ENCODE measurements around the gene PDE6A.
"Not testable (repeated sequence)": the region's sequence is repeated elsewhere in the genome, so short reads cannot be mapped to it uniquely, and the experiment has no call there.

PDE6A gene

GRCh38 chr5:149883550-149883949 lies 61.0 kb downstream of the PDE6A start:
- no peak for DNase-seq (ENCODE audit: low spot score)
- TF ChIP-seq, protein P1, sequence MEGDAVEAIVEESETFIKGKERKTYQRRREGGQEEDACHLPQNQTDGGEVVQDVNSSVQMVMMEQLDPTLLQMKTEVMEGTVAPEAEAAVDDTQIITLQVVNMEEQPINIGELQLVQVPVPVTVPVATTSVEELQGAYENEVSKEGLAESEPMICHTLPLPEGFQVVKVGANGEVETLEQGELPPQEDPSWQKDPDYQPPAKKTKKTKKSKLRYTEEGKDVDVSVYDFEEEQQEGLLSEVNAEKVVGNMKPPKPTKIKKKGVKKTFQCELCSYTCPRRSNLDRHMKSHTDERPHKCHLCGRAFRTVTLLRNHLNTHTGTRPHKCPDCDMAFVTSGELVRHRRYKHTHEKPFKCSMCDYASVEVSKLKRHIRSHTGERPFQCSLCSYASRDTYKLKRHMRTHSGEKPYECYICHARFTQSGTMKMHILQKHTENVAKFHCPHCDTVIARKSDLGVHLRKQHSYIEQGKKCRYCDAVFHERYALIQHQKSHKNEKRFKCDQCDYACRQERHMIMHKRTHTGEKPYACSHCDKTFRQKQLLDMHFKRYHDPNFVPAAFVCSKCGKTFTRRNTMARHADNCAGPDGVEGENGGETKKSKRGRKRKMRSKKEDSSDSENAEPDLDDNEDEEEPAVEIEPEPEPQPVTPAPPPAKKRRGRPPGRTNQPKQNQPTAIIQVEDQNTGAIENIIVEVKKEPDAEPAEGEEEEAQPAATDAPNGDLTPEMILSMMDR (IDR thresholded peaks at IDR 0.05; ENCODE audit: borderline replicate concordance, control extremely low read depth, extremely low read depth, insufficient read depth, missing control alignments): no peak
- in situ Hi-C loops (cut with MboI; ENCODE audit: low sequenced_read_pairs, unreplicated experiment): no loop called here

- DNase-seq (ENCODE audit: low spot score); in situ Hi-C loops (cut with MboI; ENCODE audit: low sequenced_read_pairs, unreplicated experiment): not testable (repeated sequence)
Measured at GRCh38 chr5:149882633-149883032, 62.0 kb downstream of the PDE6A start.

DNA sequence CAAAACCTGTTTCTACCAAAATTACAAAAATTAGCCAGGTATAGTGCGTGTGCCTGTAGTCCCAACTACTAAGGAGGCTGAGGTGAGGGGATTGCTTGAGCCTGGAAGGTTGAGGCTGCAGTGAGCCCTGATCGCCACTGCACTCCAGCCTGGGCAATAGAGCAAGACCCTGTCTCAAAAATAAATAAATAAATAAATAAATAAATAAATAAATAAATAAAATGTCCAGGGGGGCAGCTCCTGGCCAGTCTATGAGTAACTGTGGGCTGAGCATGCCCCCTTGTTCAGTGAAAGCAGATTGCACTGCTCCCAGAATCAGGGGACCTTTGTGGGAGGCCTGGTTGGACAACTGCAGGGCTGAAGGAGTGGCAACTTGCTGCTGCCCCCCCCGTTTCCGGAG lies 62.7 kb downstream of the PDE6A start:
- in situ Hi-C loops (cut with MboI; ENCODE audit: low sequenced_read_pairs, unreplicated experiment): no loop called here

GRCh38 chr5:149881069-149881622 lies 63.4 kb downstream of the PDE6A start:
- no peak for DNase-seq (ENCODE audit: low spot score)
- in situ Hi-C loops (cut with MboI; ENCODE audit: low sequenced_read_pairs, unreplicated experiment): no loop called here
- TF ChIP-seq, protein P1 (IDR thresholded peaks at IDR 0.05; ENCODE audit: borderline replicate concordance, control extremely low read depth, extremely low read depth, insufficient read depth, missing control alignments): no peak

More for the DNA sequence above, 62.7 kb downstream of the PDE6A start:
- no peak for DNase-seq (ENCODE audit: low spot score)
- TF ChIP-seq, protein P1 (IDR thresholded peaks at IDR 0.05; ENCODE audit: borderline replicate concordance, control extremely low read depth, extremely low read depth, insufficient read depth, missing control alignments): no peak

DNA sequence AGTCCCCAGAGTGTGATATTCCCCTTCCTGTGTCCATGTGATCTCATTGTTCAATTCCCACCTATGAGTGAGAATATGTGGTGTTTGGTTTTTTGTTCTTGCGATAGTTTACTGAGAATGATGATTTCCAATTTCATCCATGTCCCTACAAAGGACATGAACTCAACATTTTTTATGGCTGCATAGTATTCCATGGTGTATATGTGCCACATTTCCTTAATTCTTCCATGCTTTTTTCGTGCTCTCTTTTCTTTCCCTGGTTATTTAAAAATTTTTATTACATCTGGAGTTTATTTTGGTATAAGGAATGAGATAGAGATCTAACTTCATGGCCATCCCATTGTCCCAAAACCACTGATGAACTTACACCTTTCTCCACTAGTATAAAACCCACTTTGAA lies 65.0 kb downstream of the PDE6A start:
- DNase-seq (ENCODE audit: low spot score); in situ Hi-C loops (cut with MboI; ENCODE audit: low sequenced_read_pairs, unreplicated experiment): not testable (repeated sequence)

- no peak for DNase-seq (ENCODE audit: low spot score)
- in situ Hi-C loops (cut with MboI; ENCODE audit: low sequenced_read_pairs, unreplicated experiment): no loop called here
- TF ChIP-seq, protein P1 (IDR thresholded peaks at IDR 0.05; ENCODE audit: borderline replicate concordance, control extremely low read depth, extremely low read depth, insufficient read depth, missing control alignments): no peak
Measured at GRCh38 chr5:149878371-149878770, 66.2 kb downstream of the PDE6A start.

- DNase-seq (ENCODE audit: low spot score): no peak
- in situ Hi-C loops (cut with MboI; ENCODE audit: low sequenced_read_pairs, unreplicated experiment): no loop called here
- TF ChIP-seq, protein P1 (IDR thresholded peaks at IDR 0.05; ENCODE audit: borderline replicate concordance, control extremely low read depth, extremely low read depth, insufficient read depth, missing control alignments): no peak
Measured at GRCh38 chr5:149873896-149874295, 70.7 kb downstream of the PDE6A start.

All from GM13976 (cell line).